ENCODE results near the gene ATP8B2. TPM values are rescaled to one million over a fixed set of nuclear protein-coding genes. Genes with fewer than 3 reads are reported as not detected.

The ATP8B2 gene
- total and polyA plus RNA-seq, 4 donors, result 10.3 to 45.1 (median 32.6) TPM

- Histone ChIP-seq H3K4me3 (no peak overlapping the region), H3K9me3 (ENCODE audit: control insufficient read depth in 4 of 4, insufficient read depth in 3 of 4, low read length in 3 of 4) (no peaks in the 10 kb centered on the region), H3K27ac (ENCODE audit: low read depth in 1 of 2, low read length in 1 of 2) (peak overlapping the region in 1 of 2 donors; percentile 62), H3K36me3 (ENCODE audit: control insufficient read depth in 4 of 4, insufficient read depth in 4 of 4, low read length in 4 of 4) (peaks cover 7 to 16% (median 12%) of the 10 kb centered on the region in 4 donors), H3K9ac (ENCODE audit: insufficient read depth in 1 of 2, low read length in 2 of 2) (peak overlapping the region in 1 of 2 donors; percentile 4), H3K27me3 (ENCODE audit: control insufficient read depth in 3 of 3, insufficient read depth in 3 of 3, low read length in 2 of 3) (no peaks in the 10 kb centered on the region), H3K4me1 (ENCODE audit: control insufficient read depth in 5 of 5, insufficient read depth in 5 of 5, low read length in 5 of 5) (peaks cover 8 to 29% (median 18%) of the 10 kb centered on the region in 5 donors)
- DNase-seq (peak in 1 of 3 donors; percentile 37), ATAC-seq (ENCODE audit: insufficient read depth, low FRiP score) (no peak)
- no peak for TF ChIP-seq CTCF (IDR thresholded peaks at IDR 0.05; ENCODE audit: control extremely low read depth, extremely low read depth)
- 14 to 27% methylated on average over 5 of the region's 5 CpGs for WGBS, 2 donors
Observed at GRCh38 chr1:154327466-154328317, 2.4 kb downstream of the ATP8B2 start.

GRCh38 chr1:154328318-154329151 is 3.2 kb downstream of the ATP8B2 start:
- 6 to 10% methylated on average over 51 to 76 of the region's 76 CpGs for WGBS, 2 donors
- Histone ChIP-seq H3K9me3 (ENCODE audit: control insufficient read depth in 4 of 4, insufficient read depth in 3 of 4, low read length in 3 of 4) (no peaks in the 10 kb centered on the region), H3K27ac (ENCODE audit: low read depth in 1 of 2, low read length in 1 of 2) (peak overlapping the region in 1 of 2 donors; percentile 62), H3K9ac (ENCODE audit: insufficient read depth in 1 of 2, low read length in 2 of 2) (peak overlapping the region in 1 of 2 donors; percentile 4), H3K36me3 (ENCODE audit: control insufficient read depth in 4 of 4, insufficient read depth in 4 of 4, low read length in 4 of 4) (peaks cover 7 to 16% (median 12%) of the 10 kb centered on the region in 4 donors), H3K27me3 (ENCODE audit: control insufficient read depth in 3 of 3, insufficient read depth in 3 of 3, low read length in 2 of 3) (no peaks in the 10 kb centered on the region), H3K4me3 (peak overlapping the region; percentile 48), H3K4me1 (ENCODE audit: control insufficient read depth in 5 of 5, insufficient read depth in 5 of 5, low read length in 5 of 5) (peaks cover 8 to 29% (median 18%) of the 10 kb centered on the region in 5 donors)
- DNase-seq (peak; percentile 76 to 86 (median 86)), ATAC-seq (ENCODE audit: insufficient read depth, low FRiP score) (peak; percentile 78)
- no peak for TF ChIP-seq CTCF (IDR thresholded peaks at IDR 0.05; ENCODE audit: control extremely low read depth, extremely low read depth)

GRCh38 chr1:154329152-154329521 is 3.8 kb downstream of the ATP8B2 start:
- Histone ChIP-seq H3K36me3 (ENCODE audit: control insufficient read depth in 4 of 4, insufficient read depth in 4 of 4, low read length in 4 of 4) (peaks cover 9 to 18% (median 15%) of the 10 kb centered on the region in 4 donors), H3K4me3 (no peak overlapping the region), H3K4me1 (ENCODE audit: control insufficient read depth in 5 of 5, insufficient read depth in 5 of 5, low read length in 5 of 5) (peaks cover 8 to 30% (median 18%) of the 10 kb centered on the region in 5 donors), H3K9ac (ENCODE audit: insufficient read depth in 1 of 2, low read length in 2 of 2) (no peak overlapping the region), H3K9me3 (ENCODE audit: control insufficient read depth in 4 of 4, insufficient read depth in 3 of 4, low read length in 3 of 4) (no peaks in the 10 kb centered on the region), H3K27ac (ENCODE audit: low read depth in 1 of 2, low read length in 1 of 2) (peak overlapping the region in 1 of 2 donors; percentile 55), H3K27me3 (ENCODE audit: control insufficient read depth in 3 of 3, insufficient read depth in 3 of 3, low read length in 2 of 3) (no peaks in the 10 kb centered on the region)
- ATAC-seq (ENCODE audit: insufficient read depth, low FRiP score) (no peak), DNase-seq (peak in 1 of 3 donors; percentile 12)
- 77 to 90% methylated on average over 6 of the region's 6 CpGs for WGBS, 2 donors
- no peak for TF ChIP-seq CTCF (IDR thresholded peaks at IDR 0.05; ENCODE audit: control extremely low read depth, extremely low read depth)
